ENCODE measurements around the gene CAMSAP2.
A peak's percentile ranks its signal among the peaks of the same experiment; 100 is the strongest.

Gene CAMSAP2

GRCh38 chr1:200889571-200889970 is 150.9 kb downstream of the CAMSAP2 start:
- Histone ChIP-seq H3K4me3 (ENCODE audit: low read depth in 1 of 2, low read length in 1 of 2) (no peak overlapping the region), H3K36me3 (no peaks in the 10 kb centered on the region), H3K27ac (no peak overlapping the region), H3K27me3 (no peaks in the 10 kb centered on the region), H3K4me1 (ENCODE audit: control insufficient read depth in 1 of 2, insufficient read depth in 1 of 2, low read depth in 1 of 2, low read length in 1 of 2) (peaks cover 38 to 45% of the 10 kb centered on the region in 2 experiments), H3K9me3 (no peaks in the 10 kb centered on the region)
- no peak for TF ChIP-seq CTCF (IDR thresholded peaks at IDR 0.05)

- H3K27ac ChIP-seq: no peak overlapping the region
- no peak overlapping the region for H3K4me3 ChIP-seq (ENCODE audit: low read depth in 1 of 2, low read length in 1 of 2)
- no peaks in the 10 kb centered on the region for H3K9me3 ChIP-seq
- H3K36me3 ChIP-seq: no peaks in the 10 kb centered on the region
- H3K4me1 ChIP-seq (ENCODE audit: control insufficient read depth in 1 of 2, insufficient read depth in 1 of 2, low read depth in 1 of 2, low read length in 1 of 2): peaks cover 38 to 46% of the 10 kb centered on the region in 2 experiments
- no peaks in the 10 kb centered on the region for H3K27me3 ChIP-seq
- TF ChIP-seq CTCF (IDR thresholded peaks at IDR 0.05): no peak
Measured at GRCh38 chr1:200890027-200890426, 151.3 kb downstream of the CAMSAP2 start.

GRCh38 chr1:200890818-200891773 is 152.4 kb downstream of the CAMSAP2 start:
- H3K4me1 ChIP-seq (ENCODE audit: control insufficient read depth in 1 of 2, insufficient read depth in 1 of 2, low read depth in 1 of 2, low read length in 1 of 2): peaks cover 44 to 56% of the 10 kb centered on the region in 2 experiments

GRCh38 chr1:200891774-200892157 is 153.1 kb downstream of the CAMSAP2 start:
- no peak for TF ChIP-seq CTCF (IDR thresholded peaks at IDR 0.05)
- H3K27me3 ChIP-seq: no peaks in the 10 kb centered on the region
- H3K36me3 ChIP-seq: no peaks in the 10 kb centered on the region
- H3K4me1 ChIP-seq (ENCODE audit: control insufficient read depth in 1 of 2, insufficient read depth in 1 of 2, low read depth in 1 of 2, low read length in 1 of 2): peaks cover 44 to 62% of the 10 kb centered on the region in 2 experiments
- H3K9me3 ChIP-seq: no peaks in the 10 kb centered on the region
- no peak overlapping the region for H3K27ac ChIP-seq
- peak overlapping the region; percentile 63 to 69 for H3K4me3 ChIP-seq (ENCODE audit: low read depth in 1 of 2, low read length in 1 of 2)

More at GRCh38 chr1:200890818-200891773, 152.4 kb downstream of the CAMSAP2 start:
- no peaks in the 10 kb centered on the region for H3K9me3 ChIP-seq
- H3K27me3 ChIP-seq: no peaks in the 10 kb centered on the region
- no peaks in the 10 kb centered on the region for H3K36me3 ChIP-seq
- peak; percentile 24 for TF ChIP-seq CTCF (IDR thresholded peaks at IDR 0.05)
- peak overlapping the region; percentile 63 to 69 for H3K4me3 ChIP-seq (ENCODE audit: low read depth in 1 of 2, low read length in 1 of 2)
- H3K27ac ChIP-seq: peak overlapping the region; percentile 27

GRCh38 chr1:200892546-200892945 is 153.9 kb downstream of the CAMSAP2 start:
- H3K27ac ChIP-seq: no peak overlapping the region
- H3K27me3 ChIP-seq: no peaks in the 10 kb centered on the region
- no peak for TF ChIP-seq CTCF (IDR thresholded peaks at IDR 0.05)
- H3K4me3 ChIP-seq (ENCODE audit: low read depth in 1 of 2, low read length in 1 of 2): no peak overlapping the region
- H3K4me1 ChIP-seq (ENCODE audit: control insufficient read depth in 1 of 2, insufficient read depth in 1 of 2, low read depth in 1 of 2, low read length in 1 of 2): peaks cover 39 to 64% of the 10 kb centered on the region in 2 experiments
- no peaks in the 10 kb centered on the region for H3K9me3 ChIP-seq
- no peaks in the 10 kb centered on the region for H3K36me3 ChIP-seq

Measured in neutrophil (primary cell).